Iris pigment epithelial cell (primary cell): ENCODE results near the gene CCDC80.

Experiments used
- DNase-seq: peaks from one replicate; pipeline ENCODE4 v3.0.0-alpha.2; 2011; ENCODE audit warnings: low read depth

The CCDC80 gene

DNA sequence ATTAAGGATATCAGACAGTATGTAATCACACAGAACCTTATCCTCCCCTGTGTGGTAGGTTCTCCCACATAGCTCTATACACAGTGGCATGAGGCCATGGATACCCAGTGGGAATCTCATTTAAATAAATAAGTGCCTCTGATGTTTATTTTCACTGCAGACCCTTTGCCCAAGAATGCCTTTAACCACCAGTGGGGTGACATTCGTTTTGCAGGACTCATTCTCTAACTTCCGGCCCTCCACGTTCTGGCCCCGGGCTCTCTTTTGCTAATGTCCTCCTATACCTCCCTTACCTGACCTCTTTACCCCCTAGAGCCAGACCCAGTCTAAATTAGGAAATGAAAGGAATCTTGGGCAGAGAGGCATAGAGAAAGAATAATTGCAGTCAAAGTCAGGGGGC lies 8.3 kb downstream of the CCDC80 start:
- no peak for DNase-seq

- no peak for DNase-seq
Observed at GRCh38 chr3:112631257-112631656, 9.7 kb downstream of the CCDC80 start.

GRCh38 chr3:112629425-112629824 lies 11.5 kb downstream of the CCDC80 start:
- peak; percentile 96 for DNase-seq

DNA sequence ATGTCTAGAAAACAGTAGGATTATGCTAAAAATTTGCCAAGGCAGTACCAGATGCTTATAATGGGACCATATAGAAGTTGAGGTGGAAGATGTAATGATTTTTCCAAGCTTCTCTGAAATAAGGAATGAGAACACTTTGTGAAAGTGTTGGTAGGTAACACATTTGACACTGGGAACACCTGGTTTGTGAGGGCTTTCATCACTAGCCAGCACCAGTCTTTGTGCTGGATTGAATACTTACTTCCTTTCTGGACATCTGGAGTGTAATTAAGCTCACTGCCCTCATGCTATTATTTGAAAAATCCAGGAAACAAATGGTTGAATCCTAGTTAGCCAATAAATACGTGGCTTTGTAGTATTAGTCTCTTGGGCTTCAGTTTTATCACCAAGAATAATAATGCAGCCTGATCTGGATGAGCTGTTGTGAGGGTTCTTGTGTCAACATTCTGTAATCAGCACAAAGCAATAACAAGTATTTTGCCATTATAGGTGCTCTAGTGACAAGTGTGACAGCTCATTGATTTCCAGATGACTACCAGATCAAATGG lies 12.9 kb downstream of the CCDC80 start:
- DNase-seq, result no peak

DNA sequence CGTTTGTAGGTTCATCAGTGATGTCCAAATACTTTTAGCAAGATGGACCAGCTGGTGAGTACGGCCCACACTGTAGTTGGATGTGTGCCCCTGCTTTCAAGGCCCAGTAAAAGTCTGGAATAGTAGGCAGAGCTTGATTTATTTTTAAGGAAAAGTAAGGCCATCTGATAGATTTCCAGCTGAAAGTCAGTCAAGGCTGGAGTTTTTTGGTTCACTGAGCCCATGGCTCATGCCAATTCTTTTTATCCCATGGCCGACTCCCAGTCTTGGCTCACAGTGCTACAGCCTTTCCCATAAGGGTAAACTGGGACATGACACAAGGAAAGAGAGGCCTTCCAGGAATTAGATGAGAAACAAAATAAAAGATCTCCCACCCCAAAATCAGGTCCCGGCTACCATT lies 13.5 kb downstream of the CCDC80 start:
- no peak for DNase-seq

- DNase-seq, result no peak
Observed at GRCh38 chr3:112623717-112624116, 17.2 kb downstream of the CCDC80 start.

DNA sequence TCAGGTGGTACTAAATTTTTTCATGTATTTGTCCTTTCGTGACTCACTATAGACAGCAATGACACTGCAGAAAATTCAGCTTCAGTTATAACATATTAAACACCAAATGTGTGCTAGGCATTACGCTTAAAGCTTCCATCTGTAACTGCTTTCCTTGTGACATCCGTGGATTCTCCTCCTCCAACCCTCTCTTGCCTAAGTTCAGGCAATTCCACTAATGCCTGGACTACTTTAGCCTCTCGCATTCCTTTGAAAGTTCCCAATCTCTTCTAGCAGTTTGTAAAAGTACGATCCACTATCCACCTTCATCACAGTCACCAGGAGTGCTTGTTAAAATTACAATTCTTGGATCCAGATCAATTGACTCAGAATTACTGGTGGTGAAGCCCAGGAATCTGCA lies 17.7 kb downstream of the CCDC80 start:
- no peak for DNase-seq

DNA sequence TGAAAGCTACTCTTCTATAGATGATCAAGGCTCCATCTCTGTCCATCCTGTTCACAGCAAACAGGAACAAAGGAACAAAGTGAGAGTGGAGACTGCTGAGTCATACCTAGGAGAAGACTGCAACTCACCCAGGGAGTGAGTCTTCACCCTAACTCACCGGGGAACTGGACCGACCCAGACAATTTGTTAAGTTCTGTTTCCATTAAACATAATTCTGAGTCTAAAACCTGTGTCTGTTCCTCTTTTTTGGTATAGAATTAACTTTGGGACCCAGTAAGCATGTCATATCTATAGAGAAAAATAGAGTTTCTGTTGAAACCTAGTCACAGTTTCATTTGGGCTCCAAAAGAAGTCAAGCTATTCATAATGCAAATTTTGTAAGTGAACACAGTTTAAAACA lies 21.6 kb downstream of the CCDC80 start:
- DNase-seq, result peak; percentile 65

- DNase-seq, result no peak
Observed at GRCh38 chr3:112617285-112617684, 23.7 kb downstream of the CCDC80 start.

- no peak for DNase-seq
Observed at GRCh38 chr3:112615989-112616731, 24.8 kb downstream of the CCDC80 start.

GRCh38 chr3:112611752-112612515 lies 29.0 kb downstream of the CCDC80 start:
- DNase-seq, result no peak

DNA sequence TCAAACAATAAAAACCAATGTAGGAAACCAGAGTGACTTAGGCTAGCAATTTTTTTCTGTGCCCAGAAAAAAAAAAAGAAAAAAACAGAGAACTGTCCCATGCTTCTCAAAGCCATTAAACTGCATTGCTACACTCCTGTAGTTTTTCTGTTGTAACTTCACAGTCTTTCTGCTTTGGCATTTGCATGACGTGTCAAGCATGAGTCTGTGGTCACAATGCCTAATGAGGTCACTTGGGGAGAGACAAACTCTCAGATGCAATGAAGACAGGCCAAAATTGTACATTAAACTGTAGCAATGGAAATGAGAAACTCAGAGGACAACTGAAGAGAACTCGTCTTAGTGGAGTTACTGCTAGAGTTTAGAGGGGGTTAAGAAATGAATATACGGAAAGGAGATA lies 30.8 kb downstream of the CCDC80 start:
- peak; percentile 35 for DNase-seq

- DNase-seq, result no peak
Observed at GRCh38 chr3:112607863-112608262, 33.1 kb downstream of the CCDC80 start.

GRCh38 chr3:112606098-112606497 lies 34.8 kb downstream of the CCDC80 start:
- no peak for DNase-seq

GRCh38 chr3:112605285-112605684 lies 35.7 kb downstream of the CCDC80 start:
- DNase-seq, result peak; percentile 99

- DNase-seq, result peak; percentile 96
Observed at GRCh38 chr3:112604536-112604935, 36.4 kb downstream of the CCDC80 start.

GRCh38 chr3:112602217-112602838 lies 38.6 kb downstream of the CCDC80 start:
- peak; percentile 18 for DNase-seq

DNA sequence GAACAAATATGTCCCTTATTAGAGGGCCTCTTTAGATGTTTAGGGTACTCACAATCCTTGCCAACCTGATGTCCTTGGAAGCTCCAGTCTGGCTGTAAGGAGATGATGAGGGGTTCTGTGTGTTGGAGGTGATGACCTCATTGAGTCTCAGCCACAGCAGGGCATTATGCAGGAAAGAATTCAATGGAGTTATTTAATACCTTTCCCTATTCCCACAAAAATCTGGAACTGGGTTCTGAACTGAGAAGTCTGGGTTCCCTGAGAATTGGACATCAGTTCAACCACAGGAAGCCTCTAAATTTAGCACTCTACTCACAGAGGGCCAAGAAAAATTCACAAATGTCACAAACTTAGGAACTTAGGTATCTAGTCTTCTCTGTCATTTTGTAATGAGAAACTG lies 42.2 kb downstream of the CCDC80 start:
- no peak for DNase-seq

GRCh38 chr3:112597945-112598344 lies 43.0 kb downstream of the CCDC80 start:
- no peak for DNase-seq

DNA sequence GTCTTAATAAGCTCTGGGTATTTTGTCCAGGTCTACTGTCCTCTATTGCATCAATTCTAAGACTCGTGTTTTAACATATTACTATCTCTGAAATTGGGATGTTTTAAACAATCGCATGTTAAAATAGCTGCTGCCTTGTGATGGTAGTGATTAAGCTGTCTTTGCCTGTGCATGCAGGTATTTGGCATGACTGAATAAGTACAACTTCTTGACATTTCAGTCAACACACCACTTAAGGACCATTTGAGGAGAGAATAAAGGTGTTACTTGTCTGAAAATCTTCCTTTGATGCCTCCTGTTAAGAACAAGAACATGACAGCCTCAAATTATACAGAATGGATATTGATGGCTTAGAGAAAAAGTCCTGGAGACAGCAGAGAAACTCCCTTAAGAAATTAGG lies 46.1 kb downstream of the CCDC80 start:
- no peak for DNase-seq

GRCh38 chr3:112593258-112593657 lies 47.7 kb downstream of the CCDC80 start:
- DNase-seq, result no peak

- DNase-seq, result peak; percentile 31
Observed at GRCh38 chr3:112587336-112587735, 53.6 kb downstream of the CCDC80 start.

DNA sequence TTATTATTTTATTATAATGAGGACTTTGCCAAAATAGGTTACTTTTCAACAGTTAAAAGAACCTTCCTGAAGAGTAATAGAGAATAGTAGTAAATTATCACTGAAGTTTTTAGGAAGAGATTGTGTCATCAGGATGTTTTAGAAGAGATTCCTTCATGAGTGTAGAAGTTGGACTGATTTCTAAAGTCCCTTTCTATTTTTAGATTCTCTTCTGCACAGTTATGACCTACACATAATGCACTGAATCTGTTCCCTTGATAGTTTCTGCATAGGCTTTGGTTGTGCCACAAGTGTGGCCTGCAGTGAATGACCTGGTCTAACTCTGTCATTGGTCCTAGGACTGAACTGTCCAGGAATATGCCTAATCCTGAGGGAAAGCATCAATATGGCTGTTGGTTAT lies 55.2 kb downstream of the CCDC80 start:
- no peak for DNase-seq
